MM.1S (cell line): ENCODE measurements around the gene F7.
"Not testable (repeated sequence)": the region's sequence is repeated elsewhere in the genome, so short reads cannot be mapped to it uniquely, and the experiment has no call there.

Source experiments
- DNase-seq: peaks from one replicate; pipeline ENCODE4 v3.0.0-alpha.2; 2015
- H2AFZ ChIP-seq: fragments of 300-600 bp; sonication (generic); 2 replicates; pipeline ENCODE4 v1.6.0; 2016; ENCODE audit warnings: antibody characterized with exemption, low read length
- H3F3A ChIP-seq: fragments of 300-600 bp; sonication (generic); 2 replicates; pipeline ENCODE4 v1.6.1; 2016; ENCODE audit warnings: mild to moderate bottlenecking, antibody characterized with exemption, low read length, moderate library complexity, mixed read lengths; ENCODE audit not compliant: insufficient read depth
- H3K27ac ChIP-seq: fragments of 300-600 bp; sonication (generic); 2 replicates; pipeline ENCODE4 v1.5.1; 2016; ENCODE audit warnings: mild to moderate bottlenecking, low read length
- H3K27me3 ChIP-seq: fragments of 300-600 bp; sonication (generic); replicated peaks from 2 replicates; pipeline ENCODE4 v1.6.0; 2016; ENCODE audit warnings: low read length; ENCODE audit not compliant: insufficient read depth
- H3K36me3 ChIP-seq: fragments of 300-600 bp; sonication (generic); replicated peaks from 2 replicates; pipeline ENCODE4 v1.6.1; 2016; ENCODE audit warnings: mild to moderate bottlenecking, low read length, mixed read lengths; ENCODE audit not compliant: insufficient read depth
- H3K4me1 ChIP-seq: fragments of 300-600 bp; sonication (generic); 2 replicates; pipeline ENCODE4 v1.6.1; 2016; ENCODE audit warnings: low read length, mixed read lengths
- H3K4me2 ChIP-seq: fragments of 300-600 bp; sonication (generic); 2 replicates; pipeline ENCODE4 v1.6.0; 2016; ENCODE audit warnings: low read depth, low read length
- H3K4me3 ChIP-seq: fragments of 300-600 bp; sonication (generic); 2 replicates; pipeline ENCODE4 v1.5.1; 2016; ENCODE audit warnings: low read length, mixed read lengths
- H3K79me2 ChIP-seq: fragments of 300-600 bp; sonication (generic); 2 replicates; pipeline ENCODE4 v1.6.1; 2016; ENCODE audit warnings: mixed run types, low read length, mixed read lengths
- H3K9ac ChIP-seq: fragments of 300-600 bp; sonication (generic); 2 replicates; pipeline ENCODE4 v1.6.1; 2016; ENCODE audit warnings: low read length, mixed read lengths
- H3K9me2 ChIP-seq: fragments of 300-600 bp; sonication (generic); replicated peaks from 2 replicates; pipeline ENCODE4 v1.6.1; 2016; ENCODE audit warnings: mild to moderate bottlenecking, low read length, mixed read lengths; ENCODE audit not compliant: insufficient read depth
- H3K9me3 ChIP-seq: fragments of 300-600 bp; sonication (generic); replicated peaks from 2 replicates; pipeline ENCODE4 v1.6.1; 2016; ENCODE audit warnings: mild to moderate bottlenecking, low read length, mixed read lengths; ENCODE audit not compliant: insufficient read depth
- H4K20me1 ChIP-seq: fragments of 300-600 bp; sonication (generic); 2 replicates; pipeline ENCODE4 v1.6.1; 2016; ENCODE audit warnings: mild to moderate bottlenecking, low read length, moderate library complexity, mixed read lengths; ENCODE audit not compliant: insufficient read depth
- CTCF ChIP-seq: fragments of 300-600 bp; sonication (generic); IDR thresholded peaks from 2 replicates; pipeline ENCODE4 v1.5.1; 2016; ENCODE audit warnings: antibody characterized with exemption, low read length, mixed read lengths
- EZH2 ChIP-seq: fragments of 300-600 bp; sonication (generic); optimal IDR thresholded peaks from 2 replicates; pipeline ENCODE3; 2017; ENCODE audit warnings: low read depth, mild to moderate bottlenecking, antibody characterized with exemption, low read length, mixed read lengths
- EZH2phosphoT487 ChIP-seq: fragments of 300-600 bp; sonication (generic); IDR thresholded peaks from 2 replicates; pipeline ENCODE4 v1.6.1; 2018; ENCODE audit warnings: antibody characterized with exemption, low read length

Gene F7

GRCh38 chr13:113103646-113104045 lies 1.9 kb upstream of the F7 start:
- Histone ChIP-seq H3K4me3 (no peak overlapping the region), H3K4me2 (no peak overlapping the region), H3K79me2 (no peaks in the 10 kb centered on the region), H2AFZ (no peak overlapping the region), H4K20me1 (no peaks in the 10 kb centered on the region), H3K36me3 (no peaks in the 10 kb centered on the region), H3K27me3 (peaks cover 65% of the 10 kb centered on the region), H3F3A (no peaks in the 10 kb centered on the region), H3K27ac (no peak overlapping the region), H3K9me3 (no peaks in the 10 kb centered on the region), H3K4me1 (no peaks in the 10 kb centered on the region), H3K9ac (no peak overlapping the region), H3K9me2 (no peaks in the 10 kb centered on the region)
- DNase-seq: no peak
- no peak for TF ChIP-seq CTCF
- TF ChIP-seq EZH2: no peak
- no peak for TF ChIP-seq EZH2phosphoT487

GRCh38 chr13:113105921-113106452 lies 396 bp downstream of the F7 start:
- Histone ChIP-seq H3K27me3 (peaks cover 42% of the 10 kb centered on the region), H3K9me2 (no peaks in the 10 kb centered on the region), H3K4me2 (no peak overlapping the region), H3K4me3 (no peak overlapping the region), H3K27ac (no peak overlapping the region), H4K20me1 (no peaks in the 10 kb centered on the region), H3K9ac (no peak overlapping the region), H3K4me1 (no peaks in the 10 kb centered on the region), H2AFZ (no peak overlapping the region), H3K79me2 (no peaks in the 10 kb centered on the region), H3F3A (no peaks in the 10 kb centered on the region), H3K9me3 (no peaks in the 10 kb centered on the region), H3K36me3 (no peaks in the 10 kb centered on the region)
- no peak for DNase-seq
- TF ChIP-seq CTCF (no peak), EZH2 (no peak), EZH2phosphoT487 (no peak)

GRCh38 chr13:113106711-113107351 lies 1.2 kb downstream of the F7 start:
- Histone ChIP-seq H3K9ac (no peak overlapping the region), H3K79me2 (no peaks in the 10 kb centered on the region), H4K20me1 (no peaks in the 10 kb centered on the region), H3K9me3 (no peaks in the 10 kb centered on the region), H2AFZ (no peak overlapping the region), H3K4me2 (no peak overlapping the region), H3K27me3 (peaks cover 34% of the 10 kb centered on the region), H3K4me1 (no peaks in the 10 kb centered on the region), H3K9me2 (no peaks in the 10 kb centered on the region), H3K27ac (no peak overlapping the region), H3K36me3 (no peaks in the 10 kb centered on the region), H3F3A (no peaks in the 10 kb centered on the region), H3K4me3 (no peak overlapping the region)
- TF ChIP-seq CTCF (no peak), EZH2 (no peak), EZH2phosphoT487 (no peak)
- no peak for DNase-seq

GRCh38 chr13:113108521-113108920 lies 2.9 kb downstream of the F7 start:
- H3K9me2 ChIP-seq, H3K9ac ChIP-seq, H2AFZ ChIP-seq, H3K79me2 ChIP-seq, H3K36me3 ChIP-seq, H4K20me1 ChIP-seq, H3K4me3 ChIP-seq, H3K27ac ChIP-seq, H3K4me2 ChIP-seq, H3K4me1 ChIP-seq, H3F3A ChIP-seq, DNase-seq, H3K9me3 ChIP-seq: not testable (repeated sequence)
- H3K27me3 ChIP-seq: peaks cover 23% of the 10 kb centered on the region
